Kidney capillary endothelial cell (primary cell): ENCODE measurements around the gene ITPR2.
"Not testable (repeated sequence)": the region's sequence is repeated elsewhere in the genome, so short reads cannot be mapped to it uniquely, and the experiment has no call there.

Experiments used
- DNase-seq: peaks from one replicate; pipeline ENCODE4 v3.0.0-alpha.2; 2018; ENCODE audit warnings: low spot score

ITPR2 gene

GRCh38 chr12:26700430-26700829, 132.6 kb downstream of the ITPR2 start:
- no peak for DNase-seq

GRCh38 chr12:26699237-26699636, 133.8 kb downstream of the ITPR2 start:
- no peak for DNase-seq

GRCh38 chr12:26698186-26698585, 134.8 kb downstream of the ITPR2 start:
- DNase-seq, result no peak

GRCh38 chr12:26697217-26697616, 135.8 kb downstream of the ITPR2 start:
- no peak for DNase-seq

GRCh38 chr12:26696613-26697092, 136.3 kb downstream of the ITPR2 start:
- no peak for DNase-seq

GRCh38 chr12:26696048-26696612, 136.9 kb downstream of the ITPR2 start:
- no peak for DNase-seq

- DNase-seq, result no peak
These were observed 138.6 kb downstream of the ITPR2 start for GRCh38 chr12:26694402-26694801.

- DNase-seq, result no peak
These were observed 140.6 kb downstream of the ITPR2 start for GRCh38 chr12:26692407-26692806.

- DNase-seq, result peak; percentile 87
These were observed 141.6 kb downstream of the ITPR2 start for GRCh38 chr12:26691234-26691970.

- DNase-seq, result no peak
These were observed 142.4 kb downstream of the ITPR2 start for GRCh38 chr12:26690601-26691000.

GRCh38 chr12:26689281-26689841, 143.6 kb downstream of the ITPR2 start:
- no peak for DNase-seq

GRCh38 chr12:26688344-26688904, 144.6 kb downstream of the ITPR2 start:
- DNase-seq, result no peak

- DNase-seq, result no peak
These were observed 146.6 kb downstream of the ITPR2 start for GRCh38 chr12:26686408-26686807.

GRCh38 chr12:26684101-26684500, 148.9 kb downstream of the ITPR2 start:
- no peak for DNase-seq

- DNase-seq, result no peak
These were observed 149.6 kb downstream of the ITPR2 start for GRCh38 chr12:26683443-26683842.

GRCh38 chr12:26680727-26681455, 152.1 kb downstream of the ITPR2 start:
- DNase-seq, result no peak

- DNase-seq, result peak; percentile 26
These were observed 154.0 kb downstream of the ITPR2 start for GRCh38 chr12:26678697-26679660.

GRCh38 chr12:26671487-26671886, 161.5 kb downstream of the ITPR2 start:
- not testable (repeated sequence) for DNase-seq

GRCh38 chr12:26668847-26669246, 164.1 kb downstream of the ITPR2 start:
- DNase-seq, result no peak

- no peak for DNase-seq
These were observed 164.8 kb downstream of the ITPR2 start for GRCh38 chr12:26668230-26668629.

GRCh38 chr12:26666286-26666685, 166.7 kb downstream of the ITPR2 start:
- no peak for DNase-seq
